Upper lobe of left lung (tissue), 6 donors: ENCODE measurements around the gene CETP. TPM values are rescaled to one million over a fixed set of nuclear protein-coding genes. Genes with fewer than 3 reads are reported as not detected.

Source experiments
- ATAC-seq, 2 donors: fragments of 200-7000 bp; cut with Tn5 transposase; one replicate each; pipeline ENCODE4 v1.9.1; 2022; ENCODE audit warnings: mild to moderate bottlenecking in 2 of 2, moderate library complexity in 2 of 2; ENCODE audit not compliant: low FRiP score in 2 of 2
- DNase-seq, 2 donors: peaks; one replicate each; pipeline ENCODE4 v3.0.0-alpha.2; 2019 to 2020
- H3K27ac ChIP-seq, 4 donors: fragments of 200-600 bp; sonication (generic); one replicate each; pipeline ENCODE4 v1.5.1; 2016 to 2019
- H3K27me3 ChIP-seq, 4 donors: fragments of 200-600 bp; sonication (generic); one replicate each; pipeline ENCODE4 v1.5.1; 2017 to 2019
- H3K36me3 ChIP-seq, 4 donors: fragments of 200-600 bp; sonication (generic); one replicate each; pipeline ENCODE4 v1.5.1; 2016 to 2019
- H3K4me1 ChIP-seq, 4 donors: fragments of 200-600 bp; sonication (generic); one replicate each; pipeline ENCODE4 v1.5.1; 2018 to 2019
- H3K4me3 ChIP-seq, 4 donors: fragments of 200-600 bp; sonication (generic); one replicate each; pipeline ENCODE4 v1.5.1; 2017 to 2019; ENCODE audit warnings: mild to moderate bottlenecking in 2 of 4, moderate library complexity in 1 of 4
- H3K9me3 ChIP-seq, 4 donors: fragments of 200-600 bp; sonication (generic); one replicate each; pipeline ENCODE4 v1.5.1; 2018 to 2019
- CTCF ChIP-seq, 6 experiments: fragments of 450-650 bp in 4 of 6; fragments of 200-600 bp in 2 of 6; sonication (generic) in 2 of 6; IDR thresholded peaks; one replicate each; pipeline ENCODE4 v1.5.1; 2016 to 2019; ENCODE audit warnings: antibody characterized with exemption in 6 of 6
- EP300 ChIP-seq, 4 donors: sonication (generic); formaldehyde crosslinking; IDR thresholded peaks; one replicate each; pipeline ENCODE4 v1.5.1; 2017; ENCODE audit warnings: antibody characterized with exemption in 4 of 4, control low read depth in 2 of 4
- POLR2A ChIP-seq, 4 donors: fragments of 450-650 bp; IDR thresholded peaks; one replicate each; pipeline ENCODE4 v1.5.1; 2016 to 2017; ENCODE audit warnings: antibody characterized with exemption in 4 of 4, mild to moderate bottlenecking in 2 of 4
- POLR2AphosphoS5 ChIP-seq, 2 donors: sonication (generic); formaldehyde crosslinking; IDR thresholded peaks; one replicate each; pipeline ENCODE4 v1.5.1; 2017; ENCODE audit warnings: antibody characterized with exemption in 2 of 2
- WGBS, 2 donors: methylation state at CpG; one replicate each; pipeline ENCODE4 v1.1.5; 2017 to 2018; 5-methylcytosine and 5-hydroxymethylcytosine counted together
- total RNA-seq, 6 donors: library from RNA; depleted of rRNA in 4 of 6; stranded (reverse); fragments of >200 nt in 4 of 6; gene quantifications; one replicate each; pipeline versions ENCODE4 v1.1.0 to v1.2.1, GENCODE V29; 2016 to 2021
- donor health status: DM: no; HTN: no; CAD: no; lungs with moderate emphysema.
- donor health status: DM: no; HTN: yes; CAD: no; lungs with severe emphysema.

Gene CETP
- total RNA-seq, 6 donors from 2014 or later: 0.29 to 1.5 (median 0.91) TPM; not detected in 1

DNA sequence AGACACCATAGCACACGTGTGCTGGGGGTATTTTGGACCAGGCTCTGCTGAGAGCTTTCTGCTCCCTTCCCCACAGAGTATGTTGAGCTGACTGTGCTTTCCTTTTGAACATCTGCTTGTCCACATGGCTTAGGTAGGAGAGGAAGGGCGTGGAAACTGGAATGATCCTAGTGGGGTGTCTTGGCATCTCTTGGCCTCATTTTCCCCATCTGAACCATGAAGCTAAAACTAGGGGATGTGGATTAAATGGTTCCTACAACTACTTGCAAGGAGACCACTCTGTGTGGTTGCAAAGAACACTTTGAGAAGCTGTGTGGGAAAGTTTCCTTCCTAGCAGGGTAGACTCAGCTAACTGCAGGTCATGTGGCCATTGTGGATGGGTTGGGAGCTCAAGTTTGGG, 20.9 kb downstream of the CETP start:
- Histone ChIP-seq H3K27ac (no peak overlapping the region), H3K36me3 (no peaks in the 10 kb centered on the region), H3K4me1 (peaks cover 13 to 18% (median 15%) of the 10 kb centered on the region in 4 donors), H3K9me3 (no peaks in the 10 kb centered on the region), H3K4me3 (no peak overlapping the region), H3K27me3 (no peaks in the 10 kb centered on the region)
- no peak for ATAC-seq
- WGBS, 2 donors: 98 to 100% methylated on average over 2 of the region's 2 CpGs
- no peak for DNase-seq
- TF ChIP-seq POLR2A (IDR thresholded peaks at IDR 0.05) (no peak), POLR2AphosphoS5 (IDR thresholded peaks at IDR 0.05) (no peak), CTCF (IDR thresholded peaks at IDR 0.05) (no peak), EP300 (IDR thresholded peaks at IDR 0.05) (no peak)

DNA sequence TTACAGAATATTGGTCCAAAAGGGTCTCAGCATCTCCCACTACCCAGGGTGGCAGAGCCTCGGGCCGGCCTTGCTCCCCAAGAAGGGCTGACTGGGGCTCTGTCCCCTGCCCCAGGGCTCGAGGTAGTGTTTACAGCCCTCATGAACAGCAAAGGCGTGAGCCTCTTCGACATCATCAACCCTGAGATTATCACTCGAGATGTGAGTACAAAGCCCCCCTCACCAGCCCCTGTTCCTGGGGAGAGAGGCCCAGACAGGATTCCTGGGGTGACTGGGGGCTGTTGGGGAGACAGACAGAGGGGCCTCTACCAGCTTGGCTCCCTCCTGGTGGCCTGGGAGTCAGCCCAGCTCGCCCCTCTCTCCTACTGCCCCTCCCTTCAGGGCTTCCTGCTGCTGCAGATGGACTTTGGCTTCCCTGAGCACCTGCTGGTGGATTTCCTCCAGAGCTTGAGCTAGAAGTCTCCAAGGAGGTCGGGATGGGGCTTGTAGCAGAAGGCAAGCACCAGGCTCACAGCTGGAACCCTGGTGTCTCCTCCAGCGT, 21.5 kb downstream of the CETP start:
- ATAC-seq (no peak), DNase-seq (no peak)
- peak overlapping the region in 1 of 4 donors; percentile 28 for H3K27ac ChIP-seq
- no peaks in the 10 kb centered on the region for H3K36me3 ChIP-seq
- 81 to 84% methylated on average over 8 to 9 of the region's 9 CpGs for WGBS, 2 donors
- no peaks in the 10 kb centered on the region for H3K9me3 ChIP-seq
- no peak for TF ChIP-seq POLR2AphosphoS5 (IDR thresholded peaks at IDR 0.05)
- TF ChIP-seq POLR2A (IDR thresholded peaks at IDR 0.05): no peak
- TF ChIP-seq EP300 (IDR thresholded peaks at IDR 0.05): no peak
- TF ChIP-seq CTCF (IDR thresholded peaks at IDR 0.05): no peak
- H3K27me3 ChIP-seq: no peaks in the 10 kb centered on the region
- H3K4me1 ChIP-seq: peaks cover 14 to 23% (median 21%) of the 10 kb centered on the region in 4 donors
- H3K4me3 ChIP-seq: no peak overlapping the region

DNA sequence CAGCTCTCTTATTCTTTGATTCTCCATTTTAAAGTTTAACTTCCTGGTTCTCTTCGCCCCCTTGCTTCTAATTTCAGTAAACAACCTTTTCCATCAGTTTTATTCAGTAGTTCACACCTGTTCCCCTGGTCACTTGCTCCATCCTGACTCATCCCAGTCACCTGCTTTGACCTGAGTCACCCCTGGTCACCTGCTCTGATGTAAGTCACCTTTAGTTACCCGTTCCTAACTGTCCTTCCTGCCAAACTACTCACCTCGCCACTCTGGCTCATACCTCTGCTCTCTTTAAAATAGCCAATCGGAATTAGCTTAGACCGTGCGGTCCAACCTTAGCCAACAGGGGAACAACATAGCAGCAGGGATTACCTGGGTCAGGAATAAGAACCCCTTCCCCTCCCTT, 22.9 kb downstream of the CETP start:
- H3K36me3 ChIP-seq: no peaks in the 10 kb centered on the region
- H3K27ac ChIP-seq: no peak overlapping the region
- DNase-seq (peak in 1 of 2 donors; percentile 59), ATAC-seq (no peak)
- H3K9me3 ChIP-seq: no peaks in the 10 kb centered on the region
- no peaks in the 10 kb centered on the region for H3K27me3 ChIP-seq
- TF ChIP-seq CTCF (IDR thresholded peaks at IDR 0.05) (no peak), POLR2AphosphoS5 (IDR thresholded peaks at IDR 0.05) (no peak), POLR2A (IDR thresholded peaks at IDR 0.05) (no peak), EP300 (IDR thresholded peaks at IDR 0.05) (no peak)
- peaks cover 19 to 32% (median 30%) of the 10 kb centered on the region in 4 donors for H3K4me1 ChIP-seq
- WGBS, 2 donors: 81 to 86% methylated on average over 6 of the region's 6 CpGs
- H3K4me3 ChIP-seq: no peak overlapping the region

GRCh38 chr16:56985288-56985961, 23.7 kb downstream of the CETP start:
- Histone ChIP-seq H3K36me3 (no peaks in the 10 kb centered on the region), H3K27ac (peak overlapping the region in 3 of 4 donors; percentile 1 to 50 (median 4)), H3K27me3 (no peaks in the 10 kb centered on the region), H3K9me3 (no peaks in the 10 kb centered on the region), H3K4me3 (no peak overlapping the region), H3K4me1 (peaks cover 19 to 39% (median 31%) of the 10 kb centered on the region in 4 donors)
- 76 to 82% methylated on average over 5 to 7 of the region's 7 CpGs for whole genome bisulfite sequencing, 2 donors
- peak in 1 of 2 donors; percentile 76 for ATAC-seq
- peak in 1 of 2 donors; percentile 55 for DNase-seq
- peak in 1 of 2 donors; percentile 9 for TF ChIP-seq POLR2AphosphoS5 (IDR thresholded peaks at IDR 0.05)
- TF ChIP-seq POLR2A (IDR thresholded peaks at IDR 0.05): no peak
- no peak for TF ChIP-seq CTCF (IDR thresholded peaks at IDR 0.05)
- no peak for TF ChIP-seq EP300 (IDR thresholded peaks at IDR 0.05)
